Memory B cell (primary cell): Measurements from ENCODE around the gene TUBGCP5.
"Not testable (repeated sequence)": the region's sequence is repeated elsewhere in the genome, so short reads cannot be mapped to it uniquely, and the experiment has no call there.

Experiments
- ATAC-seq: fragments of 150-1000 bp; cut with Tn5 transposase; 2 replicates; pipeline ENCODE4 v1.10.0; 2021; ENCODE audit warnings: low read depth, mild to moderate bottlenecking, moderate library complexity
- DNase-seq, 2 donors: peaks; one replicate each; pipeline ENCODE4 v3.0.0; 2022; ENCODE audit warnings: low spot score in 2 of 2
- H3K27ac Mint-ChIP-seq: one replicate; pipeline ENCODE4 v1.8.0; 2022; ENCODE audit warnings: mild to moderate bottlenecking, moderate library complexity, mixed read lengths
- H3K27me3 Mint-ChIP-seq: one replicate; pipeline ENCODE4 v1.8.0; 2022; ENCODE audit warnings: mixed read lengths
- H3K36me3 Mint-ChIP-seq: one replicate; pipeline ENCODE4 v1.8.0; 2022; ENCODE audit warnings: mild to moderate bottlenecking, mixed read lengths
- H3K4me1 Mint-ChIP-seq: one replicate; pipeline ENCODE4 v1.8.0; 2022; ENCODE audit warnings: mixed read lengths
- H3K4me3 Mint-ChIP-seq: one replicate; pipeline ENCODE4 v1.8.0; 2022; ENCODE audit warnings: mild to moderate bottlenecking, moderate library complexity, mixed read lengths
- H3K9me3 Mint-ChIP-seq: one replicate; pipeline ENCODE4 v1.8.0; 2022; ENCODE audit warnings: mixed read lengths

The TUBGCP5 gene

DNA sequence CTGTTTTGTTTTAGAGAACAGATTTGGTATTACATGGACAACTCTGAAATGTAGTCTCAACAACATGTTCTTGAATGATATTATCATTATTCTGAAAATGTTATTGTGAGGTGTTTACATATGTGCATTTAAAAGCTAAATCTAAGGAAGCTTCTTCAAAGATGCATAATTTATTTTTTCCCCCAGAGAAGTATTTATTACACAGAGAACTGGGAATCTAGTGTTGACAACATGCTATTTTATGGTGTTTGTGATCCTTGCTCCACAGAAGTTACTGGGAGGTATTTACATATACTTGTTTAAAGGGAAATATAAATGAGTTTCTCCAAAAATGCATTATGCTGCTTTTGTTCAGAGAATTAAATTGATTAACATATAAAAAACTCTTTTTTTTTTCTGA lies 18.3 kb upstream of the TUBGCP5 start:
- no peak for DNase-seq
- peaks cover 3% of the 10 kb centered on the region for H3K36me3 Mint-ChIP-seq
- H3K27me3 Mint-ChIP-seq: peaks cover 3% of the 10 kb centered on the region
- H3K4me3 Mint-ChIP-seq: no peak overlapping the region
- no peak for ATAC-seq
- peaks cover 5% of the 10 kb centered on the region for H3K9me3 Mint-ChIP-seq
- no peaks in the 10 kb centered on the region for H3K4me1 Mint-ChIP-seq
- H3K27ac Mint-ChIP-seq: no peak overlapping the region

DNA sequence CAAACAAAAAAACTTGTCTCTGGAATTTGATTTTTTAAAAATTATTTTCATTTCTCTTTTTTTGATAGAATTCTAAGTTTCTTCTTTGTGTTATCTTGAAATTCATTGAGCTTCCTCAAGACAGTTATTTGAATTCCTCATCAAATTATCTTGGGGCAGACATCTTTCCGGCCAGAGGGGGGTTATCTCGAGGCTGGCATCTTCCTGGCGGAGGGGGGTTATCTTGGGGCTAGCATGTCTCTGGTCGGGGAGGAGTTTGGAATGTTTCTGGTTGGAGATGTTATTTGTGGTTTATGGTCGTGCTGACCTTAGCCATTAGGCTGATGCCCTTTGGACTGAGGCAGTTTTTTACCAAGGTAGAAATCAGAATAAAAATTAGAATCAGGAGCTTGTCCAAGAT lies 15.9 kb upstream of the TUBGCP5 start:
- Mint-ChIP-seq H3K27me3 (no peaks in the 10 kb centered on the region), H3K9me3 (peaks cover 2% of the 10 kb centered on the region), H3K4me1 (no peaks in the 10 kb centered on the region), H3K27ac (no peak overlapping the region), H3K4me3 (no peak overlapping the region), H3K36me3 (no peaks in the 10 kb centered on the region)
- no peak for DNase-seq
- ATAC-seq: no peak

DNA sequence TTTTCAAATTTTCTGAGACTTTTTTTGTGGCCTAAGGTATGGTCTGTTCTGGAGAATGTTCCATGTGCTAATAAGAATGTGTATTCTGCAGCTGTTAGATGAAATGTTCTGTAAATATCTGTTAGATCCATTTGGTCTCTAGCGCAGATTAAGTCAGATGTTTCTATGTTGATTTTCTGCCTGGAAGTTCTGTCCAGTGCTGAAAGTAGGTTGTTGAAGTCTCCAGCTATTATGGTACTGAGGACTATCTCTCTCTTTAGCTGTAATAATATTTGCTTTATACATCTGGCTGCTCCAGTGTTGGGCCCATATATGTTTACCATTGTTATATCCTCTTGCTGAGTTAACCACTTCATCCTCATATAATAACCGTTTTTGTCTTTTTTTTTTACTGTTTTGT lies 13.2 kb upstream of the TUBGCP5 start:
- no peaks in the 10 kb centered on the region for H3K27me3 Mint-ChIP-seq
- no peak overlapping the region for H3K4me3 Mint-ChIP-seq
- DNase-seq: no peak
- H3K36me3 Mint-ChIP-seq: no peaks in the 10 kb centered on the region
- no peak for ATAC-seq
- peaks cover 2% of the 10 kb centered on the region for H3K9me3 Mint-ChIP-seq
- H3K4me1 Mint-ChIP-seq: no peaks in the 10 kb centered on the region
- no peak overlapping the region for H3K27ac Mint-ChIP-seq

DNA sequence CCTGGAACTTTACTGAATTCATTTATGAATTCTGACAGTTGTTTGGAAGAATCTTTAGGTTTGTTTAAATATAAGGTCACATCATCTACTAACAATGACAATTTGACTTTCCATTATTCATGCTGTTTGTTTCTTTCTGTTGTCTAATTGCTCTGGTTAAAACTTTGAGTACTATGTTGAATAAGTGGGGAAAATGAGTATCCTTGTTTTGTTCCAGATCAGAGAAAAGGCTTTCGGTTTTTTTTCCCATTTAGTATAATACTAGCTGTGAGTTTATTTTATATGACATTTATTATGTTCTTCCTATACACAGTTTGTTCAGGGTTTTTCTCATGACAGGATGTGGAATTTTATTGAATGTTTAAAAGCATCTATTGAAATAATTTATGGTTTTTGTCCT lies 11.3 kb upstream of the TUBGCP5 start:
- no peaks in the 10 kb centered on the region for H3K27me3 Mint-ChIP-seq
- DNase-seq (no peak), ATAC-seq (no peak)
- H3K9me3 Mint-ChIP-seq: peaks cover 2% of the 10 kb centered on the region
- H3K36me3 Mint-ChIP-seq: no peaks in the 10 kb centered on the region
- no peak overlapping the region for H3K4me3 Mint-ChIP-seq
- no peaks in the 10 kb centered on the region for H3K4me1 Mint-ChIP-seq
- no peak overlapping the region for H3K27ac Mint-ChIP-seq

DNA sequence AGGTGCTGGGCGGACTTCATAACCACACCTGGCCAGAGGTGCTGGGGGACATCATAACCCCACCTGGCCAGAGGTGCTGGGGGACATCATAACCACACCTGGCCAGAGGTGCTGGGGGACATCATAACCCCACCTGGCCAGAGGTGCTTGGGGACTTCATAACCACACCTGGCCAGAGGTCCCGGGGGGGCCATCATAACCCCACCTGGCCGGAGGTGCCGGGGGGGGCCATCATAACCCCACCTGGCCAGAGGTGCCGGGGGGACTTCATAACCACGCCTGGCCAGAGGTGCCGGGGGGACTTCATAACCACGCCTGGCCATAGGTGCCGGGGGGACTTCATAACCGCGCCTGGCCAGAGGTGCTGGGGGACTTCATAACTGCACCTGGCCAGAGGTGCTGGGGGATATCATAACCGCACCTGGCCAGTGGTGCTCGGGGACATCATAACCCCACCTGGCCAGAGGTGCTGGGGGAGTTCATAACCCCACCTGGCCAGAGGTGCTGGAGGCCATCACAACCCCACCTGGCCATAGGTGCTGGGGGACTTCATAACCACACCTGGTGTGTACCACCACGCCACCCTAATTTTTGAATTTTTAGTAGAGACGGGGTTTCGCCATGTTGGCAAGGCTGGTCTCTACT lies 10.7 kb upstream of the TUBGCP5 start:
- no peak overlapping the region for H3K4me3 Mint-ChIP-seq
- DNase-seq: no peak
- H3K27me3 Mint-ChIP-seq: no peaks in the 10 kb centered on the region
- H3K9me3 Mint-ChIP-seq: peaks cover 2% of the 10 kb centered on the region
- no peaks in the 10 kb centered on the region for H3K36me3 Mint-ChIP-seq
- H3K27ac Mint-ChIP-seq: no peak overlapping the region
- no peak for ATAC-seq
- H3K4me1 Mint-ChIP-seq: no peaks in the 10 kb centered on the region

DNA sequence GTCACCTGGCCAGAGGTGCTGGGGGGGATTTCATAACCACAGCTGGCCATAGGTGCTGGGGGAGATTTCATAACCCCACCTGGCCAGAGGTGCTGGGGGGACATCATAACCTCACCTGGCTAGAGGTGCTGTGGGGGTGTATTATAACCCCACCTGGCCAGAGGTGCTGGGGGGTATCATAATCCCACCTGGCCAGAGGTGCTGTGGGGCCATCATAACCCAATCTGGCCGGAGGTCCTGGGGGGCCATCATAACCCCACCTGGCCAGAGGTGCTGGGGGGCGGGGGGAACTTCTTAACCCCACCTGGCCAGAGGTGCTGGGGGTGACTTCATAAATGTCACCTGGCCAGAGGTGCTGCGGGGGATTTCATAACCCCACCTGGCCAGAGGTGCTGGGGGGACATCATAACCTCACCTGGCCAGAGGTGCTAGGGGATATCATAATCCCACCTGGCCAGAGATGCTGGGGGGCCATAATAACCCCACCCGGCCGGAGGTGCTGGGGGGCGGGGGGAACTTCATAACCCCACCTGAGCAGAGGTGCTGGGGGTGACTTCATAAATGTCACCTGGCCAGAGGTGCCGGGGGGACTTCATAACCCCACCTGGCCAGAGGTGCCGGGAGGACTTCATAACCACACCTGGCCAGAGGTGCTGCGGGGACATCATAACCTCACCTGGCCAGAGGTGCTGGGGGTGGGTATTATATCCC lies 9.4 kb upstream of the TUBGCP5 start:
- not testable (repeated sequence) for H3K36me3 Mint-ChIP-seq, H3K27me3 Mint-ChIP-seq, H3K9me3 Mint-ChIP-seq, ATAC-seq, H3K4me1 Mint-ChIP-seq, H3K4me3 Mint-ChIP-seq, DNase-seq, H3K27ac Mint-ChIP-seq

DNA sequence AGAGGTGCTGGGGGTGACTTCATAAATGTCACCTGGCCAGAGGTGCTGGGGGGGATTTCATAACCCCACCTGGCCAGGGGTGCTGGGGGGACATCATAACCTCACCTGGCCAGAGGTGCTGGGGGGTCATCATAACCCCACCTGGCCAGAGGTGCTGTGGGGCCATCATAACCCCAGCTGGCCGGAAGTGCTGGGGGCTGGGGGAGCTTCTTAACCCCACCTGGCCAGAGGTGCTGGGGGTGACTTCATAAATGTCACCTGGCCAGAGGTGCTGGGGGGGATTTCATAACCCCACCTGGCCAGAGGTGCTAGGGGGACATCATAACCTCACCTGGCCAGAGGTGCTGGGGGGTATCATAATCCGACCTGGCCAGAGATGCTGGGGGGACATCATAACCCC lies 4.6 kb upstream of the TUBGCP5 start:
- H3K36me3 Mint-ChIP-seq, H3K27me3 Mint-ChIP-seq, H3K9me3 Mint-ChIP-seq, H3K4me3 Mint-ChIP-seq, DNase-seq, H3K27ac Mint-ChIP-seq, H3K4me1 Mint-ChIP-seq, ATAC-seq: not testable (repeated sequence)

DNA sequence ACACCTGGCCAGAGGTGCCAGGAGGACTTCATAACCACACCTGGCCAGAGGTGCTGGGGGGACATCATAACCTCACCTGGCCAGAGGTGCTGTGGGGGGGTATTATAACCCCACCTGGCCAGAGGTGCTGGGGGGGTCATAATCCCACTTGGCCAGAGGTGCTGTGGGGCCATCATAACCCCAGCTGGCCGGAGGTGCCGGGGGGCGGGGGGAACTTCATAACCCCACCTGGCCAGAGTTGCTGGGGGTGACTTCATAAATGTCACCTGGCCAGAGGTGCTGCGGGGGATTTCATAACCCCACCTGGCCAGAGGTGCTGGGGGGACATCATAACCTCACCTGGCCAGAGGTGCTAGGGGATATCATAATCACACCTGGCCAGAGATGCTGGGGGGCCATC lies 4.2 kb upstream of the TUBGCP5 start:
- not testable (repeated sequence) for H3K27me3 Mint-ChIP-seq, H3K4me1 Mint-ChIP-seq, ATAC-seq, DNase-seq, H3K36me3 Mint-ChIP-seq, H3K9me3 Mint-ChIP-seq, H3K27ac Mint-ChIP-seq, H3K4me3 Mint-ChIP-seq

DNA sequence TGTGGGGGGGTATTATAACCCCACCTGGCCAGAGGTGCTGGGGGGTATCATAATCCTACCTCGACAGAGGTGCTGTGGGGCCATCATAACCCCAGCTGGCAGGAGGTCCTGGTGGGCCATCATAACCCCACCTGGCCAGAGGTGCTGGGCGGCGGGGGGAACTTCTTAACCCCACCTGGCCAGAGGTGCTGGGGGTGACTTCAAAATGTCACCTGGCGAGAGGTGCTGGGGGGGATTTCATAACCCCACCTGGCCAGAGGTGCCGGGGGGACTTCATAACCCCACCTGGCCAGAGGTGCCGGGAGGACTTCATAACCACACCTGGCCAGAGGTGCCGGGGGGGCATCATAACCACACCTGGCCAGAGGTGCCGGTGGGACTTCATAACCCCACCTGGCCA lies 2.4 kb upstream of the TUBGCP5 start:
- ATAC-seq, DNase-seq, H3K9me3 Mint-ChIP-seq, H3K4me3 Mint-ChIP-seq, H3K4me1 Mint-ChIP-seq, H3K36me3 Mint-ChIP-seq, H3K27ac Mint-ChIP-seq, H3K27me3 Mint-ChIP-seq: not testable (repeated sequence)

DNA sequence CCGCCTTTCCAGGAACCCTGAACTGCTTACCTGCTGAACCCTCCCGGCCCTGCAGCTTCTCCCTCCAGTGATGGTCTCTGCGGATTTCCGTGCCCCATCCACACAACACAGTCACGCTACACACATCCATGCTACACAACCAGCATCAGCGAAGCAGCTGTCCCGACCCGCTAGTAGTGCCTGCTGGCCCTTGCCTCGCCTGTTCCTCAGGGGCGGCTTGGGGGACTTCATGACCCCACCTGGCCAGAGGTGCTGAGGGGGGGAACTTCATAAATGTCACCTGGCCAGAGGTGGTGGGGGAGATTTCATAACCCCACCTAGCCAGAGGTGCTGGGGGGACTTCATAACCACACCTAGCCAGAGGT lies 530 bp upstream of the TUBGCP5 start:
- ATAC-seq (no peak), DNase-seq (no peak)
- H3K36me3 Mint-ChIP-seq: peaks cover 4% of the 10 kb centered on the region
- H3K9me3 Mint-ChIP-seq: no peaks in the 10 kb centered on the region
- H3K4me3 Mint-ChIP-seq: peak overlapping the region; percentile 88
- peak overlapping the region; percentile 84 for H3K27ac Mint-ChIP-seq
- no peaks in the 10 kb centered on the region for H3K27me3 Mint-ChIP-seq
- peaks cover 7% of the 10 kb centered on the region for H3K4me1 Mint-ChIP-seq

DNA sequence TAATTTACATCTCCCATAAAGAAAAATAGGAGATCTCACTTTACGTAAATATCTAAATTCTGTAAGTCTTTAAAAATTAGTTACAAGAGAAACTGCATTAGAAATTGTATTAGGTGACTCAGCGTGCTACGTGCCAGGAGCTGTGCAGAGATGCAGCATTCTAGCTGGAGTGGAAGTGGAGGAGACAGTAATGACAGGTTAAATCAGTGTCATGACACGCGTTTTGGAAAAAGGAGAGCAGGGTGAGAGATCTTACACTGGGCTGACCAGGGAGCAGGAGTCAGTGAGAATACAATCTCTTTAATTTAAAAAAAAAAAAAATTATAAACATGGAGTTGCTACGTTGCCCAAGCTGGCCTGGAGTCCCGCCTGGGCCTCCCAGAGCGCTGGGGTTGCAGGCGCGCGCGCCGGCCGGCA lies 635 bp downstream of the TUBGCP5 start:
- Mint-ChIP-seq H3K4me1 (peaks cover 12% of the 10 kb centered on the region), H3K27ac (peak overlapping the region; percentile 83), H3K36me3 (peaks cover 13% of the 10 kb centered on the region), H3K4me3 (peak overlapping the region; percentile 96), H3K9me3 (no peaks in the 10 kb centered on the region), H3K27me3 (no peaks in the 10 kb centered on the region)
- DNase-seq: no peak
- ATAC-seq: no peak

DNA sequence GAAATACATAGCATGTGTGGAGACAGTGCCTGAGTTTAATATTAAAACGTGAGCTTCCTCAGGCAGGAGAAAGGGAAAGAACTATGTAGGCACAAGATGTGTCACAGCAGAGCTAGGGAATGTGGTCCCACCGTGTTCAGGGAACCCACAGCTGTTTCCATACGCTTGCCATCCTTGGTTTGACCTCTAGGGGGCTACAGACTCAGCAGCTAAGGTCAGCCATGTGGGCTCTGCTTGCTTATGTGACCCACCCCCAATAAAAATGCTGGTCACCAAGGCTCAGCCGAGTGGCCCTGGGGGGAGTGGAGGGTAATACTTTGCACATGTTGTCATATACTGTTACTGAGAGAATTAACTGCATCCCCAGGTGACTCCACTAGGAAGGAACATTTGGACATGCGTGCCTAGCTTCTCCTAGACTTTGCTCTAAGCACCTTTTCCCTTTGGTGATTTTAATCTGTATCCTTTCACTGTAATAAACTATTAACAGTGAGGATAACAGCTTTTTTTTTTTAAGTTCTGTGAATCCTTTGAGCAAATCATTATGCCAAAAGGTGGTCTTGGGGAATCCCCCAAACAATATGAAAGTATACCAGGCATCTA lies 3.3 kb downstream of the TUBGCP5 start:
- Mint-ChIP-seq H3K36me3 (peaks cover 14% of the 10 kb centered on the region), H3K4me1 (peaks cover 12% of the 10 kb centered on the region), H3K27me3 (no peaks in the 10 kb centered on the region), H3K4me3 (no peak overlapping the region), H3K9me3 (no peaks in the 10 kb centered on the region), H3K27ac (no peak overlapping the region)
- DNase-seq: peak; percentile 30 to 32
- ATAC-seq: no peak

DNA sequence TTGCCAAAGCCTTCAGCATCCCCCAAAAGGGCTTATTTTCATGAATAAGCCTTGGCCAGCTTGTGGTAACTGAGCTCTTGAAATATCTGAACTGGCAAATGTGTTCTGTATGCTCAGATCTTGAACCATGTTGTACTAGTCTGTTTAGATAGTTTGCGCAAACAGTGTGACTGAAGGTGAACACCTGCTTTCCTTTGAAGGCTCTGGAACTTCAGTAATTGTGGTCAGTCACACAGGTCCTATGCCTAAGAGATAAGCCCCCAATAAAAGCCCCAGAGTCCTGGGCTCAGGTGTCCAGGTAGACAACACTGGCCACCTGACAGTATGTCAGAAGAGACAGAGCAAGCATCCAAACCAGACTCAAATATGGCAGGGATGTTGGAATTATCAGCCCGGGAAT lies 5.4 kb downstream of the TUBGCP5 start:
- DNase-seq (no peak), ATAC-seq (no peak)
- no peak overlapping the region for H3K27ac Mint-ChIP-seq
- H3K9me3 Mint-ChIP-seq: no peaks in the 10 kb centered on the region
- H3K4me1 Mint-ChIP-seq: peaks cover 10% of the 10 kb centered on the region
- H3K4me3 Mint-ChIP-seq: no peak overlapping the region
- H3K27me3 Mint-ChIP-seq: no peaks in the 10 kb centered on the region
- H3K36me3 Mint-ChIP-seq: peaks cover 23% of the 10 kb centered on the region

DNA sequence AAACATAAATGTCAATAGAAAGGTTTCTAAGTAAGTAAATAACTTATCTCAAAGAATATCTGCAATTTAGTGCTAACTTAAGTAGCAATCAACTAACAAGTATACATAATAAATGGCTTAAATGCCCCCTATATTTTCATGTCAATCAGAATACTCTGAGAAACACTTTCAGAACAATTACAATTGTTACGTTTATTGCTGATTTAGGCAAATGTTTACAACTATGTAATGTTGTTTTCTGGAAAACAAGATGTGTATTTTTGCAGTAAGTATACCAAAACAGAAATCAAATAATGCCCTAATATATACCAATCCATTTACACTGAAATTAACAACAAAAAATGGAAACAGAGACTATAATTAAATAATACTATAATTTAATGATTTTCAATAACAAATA lies 13.2 kb downstream of the TUBGCP5 start:
- ATAC-seq (no peak), DNase-seq (no peak)
- Mint-ChIP-seq H3K27me3 (no peaks in the 10 kb centered on the region), H3K36me3 (peaks cover 34% of the 10 kb centered on the region), H3K27ac (no peak overlapping the region), H3K4me1 (no peaks in the 10 kb centered on the region), H3K4me3 (no peak overlapping the region), H3K9me3 (no peaks in the 10 kb centered on the region)

DNA sequence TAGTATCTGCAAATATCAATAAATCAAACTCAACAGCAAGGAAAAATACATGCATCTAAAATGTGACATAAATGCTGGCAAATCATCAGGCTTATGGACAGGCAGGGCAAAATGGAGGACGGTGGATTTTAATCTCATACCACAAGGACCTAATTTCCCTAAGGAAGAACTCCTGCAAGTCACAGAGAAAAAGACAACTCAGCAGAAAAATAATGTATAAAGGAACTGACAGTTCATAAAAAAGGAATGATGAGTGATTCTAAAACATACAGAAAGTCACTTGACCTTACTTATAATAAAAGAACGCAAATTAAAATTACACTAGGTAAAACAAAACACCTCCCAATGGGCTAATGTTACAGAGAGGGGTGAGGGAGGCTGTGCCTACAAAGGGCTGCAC lies 17.2 kb downstream of the TUBGCP5 start:
- Mint-ChIP-seq H3K27ac (no peak overlapping the region), H3K4me1 (no peaks in the 10 kb centered on the region), H3K36me3 (peaks cover 35% of the 10 kb centered on the region), H3K4me3 (no peak overlapping the region), H3K9me3 (no peaks in the 10 kb centered on the region), H3K27me3 (no peaks in the 10 kb centered on the region)
- ATAC-seq: no peak
- DNase-seq: no peak
